8988T (cell line): ENCODE data around the gene BSN.
"Not testable (repeated sequence)": the region's sequence is repeated elsewhere in the genome, so short reads cannot be mapped to it uniquely, and the experiment has no call there.

ENCODE experiments used
- DNase-seq: peaks from one replicate; pipeline ENCODE4 v3.0.0; 2011

BSN gene

DNA sequence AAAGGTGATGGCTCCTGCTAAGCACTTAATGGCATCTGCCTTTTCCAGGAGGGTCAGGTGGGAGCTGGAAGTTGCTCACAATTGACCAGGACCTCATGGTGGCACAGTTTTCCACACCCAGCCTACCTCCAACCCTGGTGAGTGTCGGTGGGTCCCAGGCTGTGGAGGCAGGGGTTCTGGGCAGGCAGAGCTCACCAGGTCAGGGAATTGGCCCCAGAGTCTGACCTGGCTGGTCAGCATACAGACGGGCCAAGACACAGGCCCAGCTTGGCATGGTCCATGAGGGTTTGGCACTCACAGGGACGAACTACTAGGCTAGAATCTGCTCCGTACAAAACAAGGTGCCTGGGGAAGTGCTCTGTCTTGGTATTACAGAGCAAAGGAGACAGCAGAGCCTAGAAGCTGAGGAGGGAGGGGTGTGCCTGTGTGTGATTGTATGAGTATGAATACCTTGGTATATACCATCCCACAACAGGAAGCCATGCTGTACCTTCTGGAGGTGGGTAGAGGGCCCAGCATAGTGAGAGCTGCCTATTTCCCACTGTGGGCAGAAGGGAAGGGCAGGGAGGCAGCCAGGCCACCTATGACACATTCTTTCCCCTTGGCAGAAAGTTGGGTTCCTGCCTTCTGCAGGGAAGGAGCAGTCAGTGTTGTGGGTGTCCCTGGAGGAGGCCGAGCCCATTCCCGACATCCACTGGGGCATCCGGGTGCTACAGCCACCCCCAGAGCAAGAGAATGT is 126.4 kb downstream of the BSN start:
- no peak for DNase-seq

DNA sequence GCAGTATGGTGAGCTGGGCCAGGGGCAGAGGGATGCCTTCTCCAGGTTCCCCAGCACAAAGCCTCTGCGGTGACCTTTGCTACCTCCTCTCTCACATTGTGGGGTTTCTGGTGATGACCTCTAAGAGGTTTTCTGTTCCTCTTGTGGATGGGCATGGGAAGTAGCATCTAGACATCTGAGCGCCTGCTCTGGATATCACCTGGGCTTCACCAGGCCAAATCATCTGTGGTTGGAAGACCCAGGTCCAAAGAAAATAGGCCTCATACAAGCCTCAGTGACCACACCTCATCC is 126.9 kb downstream of the BSN start:
- DNase-seq, result no peak

DNA sequence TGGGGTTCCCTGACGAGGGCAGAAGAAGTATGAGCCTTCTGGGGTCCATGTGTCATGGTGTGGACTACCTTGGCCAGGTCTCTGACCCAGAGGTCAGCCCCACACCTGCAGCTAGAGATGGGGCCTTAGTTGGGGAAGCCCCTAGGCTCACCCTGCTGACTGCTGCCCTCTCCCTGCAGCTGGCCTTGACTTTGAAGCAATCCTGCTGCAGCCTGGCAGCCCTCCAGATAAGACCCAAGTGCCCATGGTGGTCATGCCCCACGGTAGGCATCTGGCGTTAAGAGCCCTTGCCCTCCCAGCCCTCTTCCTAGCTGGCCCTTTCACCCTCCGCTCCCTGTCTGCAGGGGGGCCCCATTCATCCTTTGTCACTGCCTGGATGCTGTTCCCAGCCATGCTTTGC is 127.3 kb downstream of the BSN start:
- no peak for DNase-seq

DNA sequence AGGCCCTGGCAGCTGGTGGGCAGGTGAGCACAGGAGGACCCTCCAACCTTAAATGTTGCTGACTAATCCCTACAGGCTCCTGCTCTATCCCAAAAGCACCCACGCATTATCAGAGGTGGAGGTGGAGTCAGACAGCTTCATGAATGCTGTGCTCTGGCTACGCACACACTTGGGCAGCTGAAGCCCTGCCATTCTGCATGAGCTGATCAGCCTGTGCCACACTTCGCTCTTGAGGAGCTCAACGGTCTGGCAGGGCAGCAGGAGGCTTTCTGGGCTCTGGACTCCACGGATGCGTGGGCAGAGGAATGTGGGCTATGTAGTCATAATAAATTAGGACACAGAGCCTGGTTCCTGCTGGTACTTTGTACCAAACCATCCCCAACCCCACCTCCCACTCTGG is 128.9 kb downstream of the BSN start:
- DNase-seq, result no peak

DNA sequence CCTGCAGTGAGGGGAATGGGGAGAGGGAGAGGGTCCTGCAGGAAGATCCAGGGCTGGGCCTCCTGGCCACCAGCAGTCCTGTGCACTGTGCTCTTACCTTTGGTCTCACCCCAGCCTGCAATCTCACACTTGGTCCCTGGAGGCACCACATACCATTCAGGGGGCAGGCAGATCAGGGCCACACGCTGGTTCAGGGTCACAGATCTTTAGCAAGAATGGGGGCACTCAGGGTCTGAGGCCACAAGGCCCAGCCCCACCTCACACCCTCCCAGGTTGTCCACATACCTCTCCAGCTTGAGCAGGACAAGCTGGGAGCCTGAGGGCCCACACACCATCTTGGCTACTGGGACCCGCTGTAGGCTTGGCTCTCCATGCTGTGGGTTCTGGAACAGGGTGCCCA is 130.2 kb downstream of the BSN start:
- DNase-seq, result not testable (repeated sequence)

DNA sequence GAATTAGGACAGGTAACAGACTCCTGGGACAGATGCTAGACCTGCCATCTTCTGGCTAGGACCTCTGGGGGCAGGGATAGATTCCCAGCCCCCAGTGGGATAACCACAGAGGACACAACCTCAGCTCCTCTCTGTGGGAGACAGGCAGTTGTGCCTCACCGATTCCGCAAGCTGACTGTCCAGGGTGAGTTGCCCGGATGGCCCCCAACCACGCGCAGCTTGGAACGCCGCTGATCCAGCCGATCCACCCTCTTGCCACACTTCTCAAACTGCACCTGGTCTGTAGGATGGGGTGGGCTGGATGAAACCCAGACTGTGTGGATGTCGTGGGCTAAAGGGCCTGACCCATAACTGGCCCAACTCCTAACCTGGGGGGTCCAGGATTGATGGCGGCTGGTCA is 130.8 kb downstream of the BSN start:
- not testable (repeated sequence) for DNase-seq

DNA sequence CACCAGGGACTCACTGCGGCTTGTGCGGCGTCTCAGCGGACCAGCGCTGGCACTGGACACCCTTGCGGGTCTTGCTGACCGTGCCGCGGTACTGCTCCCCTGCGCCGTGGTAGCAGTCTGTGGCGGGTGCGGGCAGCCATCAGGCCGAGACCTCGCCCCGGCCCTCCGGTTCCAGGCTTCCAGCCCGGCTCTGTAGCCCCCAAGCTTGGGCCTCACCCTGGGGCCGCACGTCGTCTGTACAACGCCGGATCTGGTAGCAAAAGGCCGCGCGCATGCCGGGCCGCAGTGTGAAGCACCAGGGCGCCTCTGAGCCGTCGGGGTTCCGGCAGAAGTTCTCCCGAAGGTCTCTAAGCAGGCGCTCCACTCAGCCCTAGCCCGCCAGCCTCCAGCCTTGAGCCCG is 131.6 kb downstream of the BSN start:
- DNase-seq, result not testable (repeated sequence)

DNA sequence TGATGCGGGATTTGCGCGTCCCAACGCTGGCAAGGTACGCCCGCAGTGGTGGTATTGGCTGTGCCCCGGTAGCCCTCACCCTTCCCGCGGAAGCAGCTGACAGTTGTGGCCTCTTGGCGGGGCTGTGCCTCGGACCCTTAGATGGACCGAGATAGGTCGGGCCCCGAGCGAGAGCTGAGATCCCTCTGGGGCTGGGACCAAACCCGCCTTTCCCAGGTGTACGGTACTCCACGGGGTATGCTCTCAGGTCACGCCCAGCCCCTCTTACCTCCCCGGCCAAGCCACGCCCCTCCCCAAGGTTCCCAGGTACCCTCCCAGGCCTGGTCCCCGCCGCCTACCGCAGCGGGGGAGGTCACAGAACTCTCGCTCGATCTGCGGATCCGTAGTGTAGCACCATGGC is 132.1 kb downstream of the BSN start:
- DNase-seq, result not testable (repeated sequence)

DNA sequence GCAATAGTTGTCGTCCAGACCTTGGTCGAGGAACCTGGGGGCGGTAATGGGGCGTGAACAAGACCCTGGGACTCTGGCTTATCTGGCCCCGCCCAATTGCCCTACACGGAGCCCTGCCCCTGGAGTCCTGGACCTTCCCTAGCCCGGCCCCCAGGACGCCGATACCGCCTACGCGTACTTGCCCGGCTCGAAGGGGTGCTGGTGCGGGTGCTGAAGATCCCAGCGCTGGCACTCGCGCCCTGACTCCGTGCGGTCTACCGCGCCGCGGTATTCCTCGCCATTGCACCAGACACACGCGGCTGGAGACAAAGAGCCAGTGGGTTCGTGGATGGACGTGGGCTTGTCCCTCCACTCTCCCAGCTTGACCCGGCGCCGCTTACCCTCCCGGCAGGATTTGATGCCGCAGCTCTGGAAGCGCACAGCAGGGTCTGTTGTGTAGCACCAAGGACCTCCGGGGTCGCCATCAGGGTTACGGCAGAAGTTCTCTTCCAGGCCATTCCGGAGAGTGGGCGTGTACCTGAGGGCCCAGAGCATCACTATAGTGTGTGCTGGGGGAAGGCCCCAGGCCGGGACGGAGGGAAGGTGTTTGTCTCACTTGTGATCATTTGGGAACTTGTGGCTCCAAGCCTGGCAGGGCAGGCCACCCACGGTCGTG is 132.6 kb downstream of the BSN start:
- DNase-seq, result not testable (repeated sequence)

DNA sequence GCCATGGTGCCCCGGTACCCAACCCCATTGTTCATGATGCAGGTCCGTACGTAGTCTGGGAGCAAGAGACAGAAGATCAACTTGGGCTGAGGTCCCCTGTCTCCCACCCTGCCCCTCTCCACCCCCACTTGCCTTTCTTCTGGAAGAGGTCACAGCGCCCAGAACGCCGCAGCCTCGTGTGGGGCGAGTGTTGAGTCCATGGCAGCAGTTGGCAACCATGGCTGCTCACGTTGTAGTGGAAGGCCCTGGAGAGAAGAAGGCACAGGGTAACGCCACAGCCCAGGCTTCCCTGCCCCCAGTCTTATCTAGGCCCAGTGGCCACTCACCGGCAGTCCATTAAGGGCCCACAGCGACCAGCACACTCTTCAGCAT is 133.1 kb downstream of the BSN start:
- DNase-seq, result not testable (repeated sequence)

DNA sequence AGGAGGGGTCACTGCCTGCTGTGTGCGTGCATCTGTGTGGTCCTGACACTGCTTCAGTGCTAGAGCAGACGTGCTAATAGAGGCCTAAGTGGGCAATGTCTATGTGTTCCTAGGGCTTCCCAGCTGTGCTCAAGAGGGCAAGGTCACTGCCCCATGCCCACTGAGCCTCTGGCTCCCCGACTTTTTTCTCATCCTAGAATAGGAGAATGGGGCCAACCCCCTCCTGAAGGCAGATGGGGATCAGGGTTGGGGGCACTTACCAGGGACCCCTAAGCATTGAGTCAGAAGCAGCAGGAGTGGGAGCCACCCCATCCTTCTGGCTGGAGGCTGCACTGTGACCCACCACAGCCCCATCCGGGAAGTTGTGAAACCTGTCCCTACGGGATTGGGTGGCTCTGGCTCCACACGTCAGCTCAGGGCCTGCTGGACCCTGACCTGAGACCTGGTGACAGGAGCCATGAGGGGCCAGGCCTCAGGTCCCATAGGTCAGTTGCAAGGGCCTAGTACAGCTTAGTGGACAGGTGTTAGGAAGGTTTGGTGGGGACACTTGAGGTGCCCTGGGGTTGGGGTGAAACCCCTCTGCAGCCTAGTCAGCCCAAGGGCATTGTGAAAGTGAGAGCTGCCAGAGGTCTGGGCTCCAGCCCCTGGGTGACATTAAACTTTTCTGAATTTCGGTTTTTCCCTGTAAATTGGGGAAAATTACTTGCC is 134.2 kb downstream of the BSN start:
- not testable (repeated sequence) for DNase-seq

DNA sequence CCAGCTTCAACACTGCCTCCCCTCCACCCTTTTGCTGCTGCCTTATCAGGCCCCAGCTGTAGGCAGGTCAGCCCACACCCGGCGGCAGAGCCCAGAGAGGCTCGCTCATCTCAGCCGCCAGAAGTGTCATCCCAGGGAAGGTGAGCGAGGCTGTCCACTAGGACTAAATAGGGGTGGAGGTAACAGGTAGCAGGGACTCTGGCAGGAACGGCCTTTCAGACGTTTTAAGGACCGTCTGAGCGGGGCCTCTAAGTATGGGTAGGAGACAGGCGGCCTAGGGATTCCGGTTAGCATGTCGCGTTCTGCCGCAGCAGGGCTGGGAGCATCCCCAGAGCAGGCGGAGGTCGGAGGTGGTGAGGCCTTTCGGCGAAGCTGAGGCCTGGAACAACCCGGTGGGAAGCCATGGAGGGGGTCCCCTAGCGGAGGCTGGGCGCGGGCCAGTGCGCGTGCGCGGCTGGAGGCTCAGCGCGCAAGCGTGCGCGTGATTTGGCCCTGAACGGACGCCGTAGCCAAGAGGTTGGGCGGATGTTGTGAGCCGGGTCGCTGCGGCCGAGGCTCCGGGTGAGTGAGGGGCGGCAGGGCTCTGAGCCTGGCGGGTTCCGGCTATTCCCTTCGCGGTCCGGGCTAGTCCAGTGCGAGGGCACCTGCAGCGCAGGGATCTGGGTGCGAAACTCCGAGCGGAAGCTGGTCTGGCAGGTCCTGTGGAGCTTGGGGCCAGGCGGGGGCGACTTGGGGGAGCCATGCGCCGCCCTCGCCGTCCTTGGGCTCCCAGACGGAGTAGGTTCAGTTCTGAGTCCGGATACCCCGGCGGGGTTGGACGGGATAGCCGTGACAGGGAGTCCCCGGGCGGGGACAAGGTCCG is 135.0 kb downstream of the BSN start, which contains the start of the genes MST1 and RNF123:
Gene MST1, minus strand, starts transcription at position 429 of the 862 bp plus-strand sequence. CDS start 783 bp downstream, outside the sequence.
Gene RNF123, plus strand, starts transcription at position 512 of the 862 bp plus-strand sequence. CDS start 1,609 bp downstream, outside the sequence.
- peak; percentile 98 for DNase-seq

DNA sequence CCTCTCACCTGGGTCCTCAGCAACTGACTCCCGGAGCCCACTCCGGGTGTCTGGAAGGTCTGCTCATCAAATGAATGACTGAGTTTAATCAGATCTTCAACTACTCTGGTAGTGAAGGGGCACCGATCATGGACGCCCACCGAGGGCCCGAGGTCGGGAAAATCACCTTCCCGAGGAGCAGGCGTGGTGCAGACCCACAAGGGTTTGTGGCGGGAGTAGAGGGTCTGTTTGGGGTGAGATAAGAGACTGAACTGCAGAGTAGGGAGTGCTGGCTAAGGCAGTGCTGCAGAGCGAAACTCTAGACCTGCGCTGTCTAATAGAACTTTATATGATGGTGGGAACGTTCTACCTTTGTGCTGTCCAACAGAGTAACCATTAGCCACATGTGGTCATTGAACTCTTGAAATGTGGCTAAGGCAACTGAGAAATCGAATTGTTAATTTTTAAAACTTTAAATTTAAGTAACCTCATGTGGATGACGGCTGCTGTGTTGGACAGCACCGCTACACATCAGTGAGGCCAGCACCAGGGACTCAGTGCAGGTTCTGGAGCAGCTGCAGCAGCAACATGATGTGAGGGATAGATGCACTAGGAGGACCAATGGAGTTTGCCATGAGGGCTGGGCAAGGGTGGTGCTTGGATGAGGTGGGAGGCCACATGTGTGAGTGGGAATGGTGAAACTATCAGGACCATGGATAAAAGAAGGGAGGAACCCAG is 135.8 kb downstream of the BSN start:
- DNase-seq, result not testable (repeated sequence)

DNA sequence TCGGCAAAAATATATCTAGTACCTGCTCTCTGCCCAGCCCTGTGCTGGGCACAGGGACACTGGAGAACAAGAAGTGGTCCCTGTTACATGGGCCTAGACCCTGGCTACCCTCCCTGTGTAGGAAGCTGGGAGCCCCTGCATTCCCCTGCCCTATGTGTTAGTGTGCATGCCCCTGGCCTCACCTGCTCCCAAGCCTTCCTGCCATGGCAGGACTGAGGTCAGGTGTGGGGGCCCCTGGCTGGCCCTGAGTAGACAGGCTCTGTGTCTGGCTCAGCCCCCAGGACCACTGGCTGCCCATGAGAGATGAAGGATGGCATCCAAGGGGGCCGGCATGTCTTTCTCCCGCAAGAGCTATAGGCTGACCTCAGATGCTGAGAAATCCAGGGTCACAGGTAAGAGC is 136.6 kb downstream of the BSN start:
- not testable (repeated sequence) for DNase-seq

DNA sequence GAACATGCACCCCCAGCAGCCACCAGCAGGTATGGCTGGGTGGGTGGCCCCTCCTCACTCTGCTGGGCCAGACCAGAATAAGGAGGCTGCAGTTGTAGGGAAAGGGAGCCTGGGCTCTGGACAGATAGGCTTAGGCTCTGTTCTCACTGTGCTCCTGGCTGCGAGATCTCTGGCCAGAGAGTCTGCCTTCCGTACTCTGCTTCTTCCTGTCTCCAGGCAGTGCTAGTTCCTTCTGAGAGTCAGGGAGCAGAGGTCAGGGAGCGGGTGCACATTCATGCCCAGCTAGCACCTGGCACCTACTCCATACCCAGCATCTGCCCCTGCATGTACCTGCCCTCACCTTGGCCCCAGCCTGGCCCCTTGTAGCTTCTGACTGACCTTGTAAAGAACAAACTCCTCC is 137.2 kb downstream of the BSN start:
- not testable (repeated sequence) for DNase-seq

DNA sequence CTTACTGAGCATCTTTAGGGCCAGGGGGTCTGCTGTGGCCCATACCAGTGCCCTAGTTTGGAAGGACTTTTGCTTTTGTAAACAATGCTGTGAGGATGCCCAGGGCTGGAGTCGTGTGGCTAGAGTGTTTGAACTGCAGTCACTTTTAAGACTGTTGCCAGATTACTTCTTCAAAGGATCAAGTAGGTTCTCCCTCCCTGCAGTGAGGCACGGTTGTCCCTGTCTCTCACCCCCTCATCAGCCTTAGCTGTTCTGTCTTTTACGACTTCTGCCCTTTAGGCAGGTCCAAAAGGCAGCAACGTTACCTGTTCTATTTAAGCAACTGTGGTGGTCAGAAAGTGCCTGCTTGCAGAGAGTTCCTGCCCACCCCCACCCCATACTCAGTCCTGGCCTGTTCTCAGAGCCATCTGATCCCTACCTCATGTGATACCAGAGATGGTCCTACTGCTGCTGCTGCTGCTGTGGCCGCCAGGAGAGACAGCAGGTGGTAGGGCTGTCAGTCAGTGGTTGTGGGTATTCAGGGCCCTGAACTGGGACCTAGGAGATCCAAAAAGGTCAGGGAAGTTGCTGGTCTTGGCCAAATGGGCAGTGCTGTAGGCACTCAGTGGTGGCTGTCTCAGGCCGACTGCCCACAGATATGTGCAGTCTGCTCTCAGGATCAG is 140.3 kb downstream of the BSN start:
- DNase-seq, result not testable (repeated sequence)

DNA sequence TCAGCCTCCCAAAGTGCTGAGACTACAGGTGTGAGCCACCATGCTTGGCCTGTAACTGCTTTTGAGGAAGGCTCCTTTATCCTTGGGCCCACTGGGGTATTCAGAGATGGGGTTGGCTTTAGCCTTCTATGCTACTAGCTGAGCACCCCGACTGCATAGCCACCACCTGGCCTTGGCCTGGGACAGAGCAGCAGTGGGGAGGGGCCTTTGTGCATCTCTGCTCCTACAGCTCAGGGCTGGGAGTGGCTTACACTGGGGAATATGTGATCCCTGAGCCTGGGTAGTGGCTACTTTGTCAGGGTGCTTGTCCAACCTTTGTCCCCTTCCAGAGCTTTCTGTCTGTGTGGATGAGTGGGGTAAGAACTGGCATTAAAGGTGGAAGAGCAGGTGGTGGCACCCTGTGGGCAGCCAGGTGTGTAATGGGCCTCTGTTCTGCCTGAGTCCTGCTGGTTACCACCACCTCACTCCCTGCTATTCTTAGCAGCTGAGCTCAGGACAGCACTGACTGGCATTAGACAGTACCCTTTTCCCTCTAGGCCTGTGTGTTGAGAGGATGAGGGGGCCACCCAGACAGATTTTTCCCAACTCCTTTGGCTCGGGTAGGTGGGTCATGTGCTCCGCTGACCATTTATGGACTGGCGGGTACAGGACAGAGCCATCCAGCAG is 141.2 kb downstream of the BSN start:
- not testable (repeated sequence) for DNase-seq

DNA sequence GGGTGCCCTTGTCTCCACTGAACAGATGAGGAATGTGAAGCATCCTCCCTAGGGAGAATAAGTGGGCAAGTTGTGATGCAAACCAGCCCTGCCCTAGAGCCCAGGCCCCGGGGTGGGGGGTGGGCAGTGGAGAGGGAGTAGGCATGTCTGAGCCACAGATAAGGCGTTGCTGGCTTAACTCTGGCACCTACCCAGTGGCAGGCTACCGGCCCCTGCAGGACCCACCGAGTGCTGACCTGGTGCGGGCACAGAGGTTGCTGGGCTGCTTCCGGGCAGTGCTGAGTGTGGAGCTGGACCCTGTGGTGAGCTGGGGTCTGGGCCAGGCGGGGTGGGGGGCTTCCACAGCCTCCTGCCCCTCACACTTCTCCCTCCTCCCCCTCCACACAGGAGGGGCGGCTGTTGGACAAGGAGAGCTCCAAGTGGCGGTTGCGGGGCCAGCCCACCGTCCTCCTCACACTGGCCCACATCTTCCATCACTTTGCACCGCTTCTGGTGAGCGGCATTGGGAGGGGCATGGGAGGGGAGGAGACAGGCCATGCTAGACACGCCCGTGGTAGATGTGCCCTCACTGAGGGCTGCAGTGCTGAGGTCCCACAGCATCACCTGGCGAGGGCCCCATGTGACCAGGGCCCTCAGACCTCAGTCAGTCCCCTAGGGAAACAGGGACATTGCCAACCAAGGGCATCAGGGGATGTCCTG is 145.2 kb downstream of the BSN start:
- no peak for DNase-seq

DNA sequence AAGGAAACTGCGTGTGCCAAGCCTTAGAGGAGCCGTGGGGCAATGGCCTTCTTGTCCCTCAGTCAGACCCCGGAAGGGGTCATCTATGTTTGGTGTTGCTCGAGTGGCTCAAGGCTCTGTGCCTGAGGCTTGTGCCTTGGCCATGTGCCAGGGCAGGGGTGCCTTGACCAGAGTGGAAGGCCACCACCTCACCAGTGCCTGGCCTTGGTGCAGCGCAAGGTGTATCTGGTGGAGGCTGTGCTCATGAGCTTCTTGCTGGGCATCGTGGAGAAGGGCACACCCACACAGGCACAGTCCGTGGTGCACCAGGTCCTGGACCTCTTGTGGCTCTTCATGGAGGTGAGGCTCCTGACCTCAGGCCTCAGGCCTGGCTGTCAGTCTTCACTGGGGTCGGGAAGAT is 145.7 kb downstream of the BSN start:
- no peak for DNase-seq

DNA sequence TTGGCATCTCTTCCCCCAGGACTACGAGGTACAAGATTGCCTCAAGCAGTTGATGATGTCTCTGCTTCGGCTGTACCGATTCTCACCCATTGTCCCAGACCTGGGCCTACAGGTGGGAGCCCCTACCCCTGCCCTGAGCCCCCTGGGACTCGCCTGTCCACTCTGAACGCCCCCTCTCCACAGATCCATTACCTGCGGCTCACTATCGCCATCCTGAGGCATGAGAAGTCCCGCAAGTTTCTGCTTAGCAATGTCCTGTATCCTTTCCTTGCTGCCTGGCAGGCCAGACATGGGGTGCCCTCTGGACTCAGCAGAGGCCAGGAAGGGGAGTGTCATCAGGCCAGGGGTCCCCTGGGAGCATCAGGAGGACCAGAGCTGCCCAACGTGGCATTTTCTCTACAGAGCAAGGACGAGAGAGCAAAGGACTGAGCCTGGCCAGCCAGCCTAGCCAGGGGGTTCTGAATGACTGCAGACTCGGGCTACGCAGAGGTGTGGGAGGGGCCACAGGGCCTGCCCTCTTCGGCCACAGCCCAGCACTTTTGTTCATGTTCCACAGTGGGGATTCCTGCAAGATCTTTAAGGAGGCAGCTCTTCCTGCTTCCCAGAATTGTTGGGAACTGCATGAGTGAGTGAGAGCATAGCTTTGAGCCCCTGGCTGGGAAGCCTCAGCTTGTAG is 146.3 kb downstream of the BSN start:
- DNase-seq, result no peak
